Nephron (organoid): ENCODE data around the gene B4GALT4.

ENCODE experiments used
- H3K27ac Mint-ChIP-seq, 3 experiments: 2 replicates each; pipeline ENCODE4 v1.8.0; 2020; ENCODE audit warnings: mixed read lengths in 3 of 3, mild to moderate bottlenecking in 2 of 3, moderate library complexity in 1 of 3
- H3K27me3 Mint-ChIP-seq: 2 replicates; pipeline ENCODE4 v1.8.0; 2021; ENCODE audit warnings: low read depth, mild to moderate bottlenecking, moderate library complexity, mixed read lengths
- H3K36me3 Mint-ChIP-seq: 2 replicates; pipeline ENCODE4 v1.8.0; 2020; ENCODE audit warnings: low read depth, mixed read lengths
- H3K4me1 Mint-ChIP-seq: 2 replicates; pipeline ENCODE4 v1.8.0; 2020; ENCODE audit warnings: mixed read lengths
- H3K4me3 Mint-ChIP-seq, 3 experiments: 2 replicates each; pipeline ENCODE4 v1.8.0; 2020; ENCODE audit warnings: mild to moderate bottlenecking in 3 of 3, mixed read lengths in 3 of 3, moderate library complexity in 2 of 3
- H3K9me3 Mint-ChIP-seq: 2 replicates; pipeline ENCODE4 v1.8.0; 2020; ENCODE audit warnings: mixed read lengths
- TF ChIP-seq, protein P1 (sequence below), 3 experiments: fragments of 200-600 bp; sonication (generic); IDR thresholded peaks; one replicate each; pipeline ENCODE4 v1.5.0; 2021; ENCODE audit warnings: antibody characterized with exemption in 3 of 3; ENCODE audit not compliant: unreplicated experiment in 3 of 3

The B4GALT4 gene

GRCh38 chr3:119239206-119239820 lies 1.4 kb downstream of the B4GALT4 start:
- Mint-ChIP-seq H3K27ac (peak overlapping the region; percentile 82 to 91 (median 85)), H3K27me3 (no peaks in the 10 kb centered on the region), H3K9me3 (no peaks in the 10 kb centered on the region), H3K4me1 (peaks cover 17% of the 10 kb centered on the region), H3K4me3 (peak overlapping the region; percentile 82 to 87 (median 86)), H3K36me3 (peaks cover 24% of the 10 kb centered on the region)
- TF ChIP-seq, protein P1, sequence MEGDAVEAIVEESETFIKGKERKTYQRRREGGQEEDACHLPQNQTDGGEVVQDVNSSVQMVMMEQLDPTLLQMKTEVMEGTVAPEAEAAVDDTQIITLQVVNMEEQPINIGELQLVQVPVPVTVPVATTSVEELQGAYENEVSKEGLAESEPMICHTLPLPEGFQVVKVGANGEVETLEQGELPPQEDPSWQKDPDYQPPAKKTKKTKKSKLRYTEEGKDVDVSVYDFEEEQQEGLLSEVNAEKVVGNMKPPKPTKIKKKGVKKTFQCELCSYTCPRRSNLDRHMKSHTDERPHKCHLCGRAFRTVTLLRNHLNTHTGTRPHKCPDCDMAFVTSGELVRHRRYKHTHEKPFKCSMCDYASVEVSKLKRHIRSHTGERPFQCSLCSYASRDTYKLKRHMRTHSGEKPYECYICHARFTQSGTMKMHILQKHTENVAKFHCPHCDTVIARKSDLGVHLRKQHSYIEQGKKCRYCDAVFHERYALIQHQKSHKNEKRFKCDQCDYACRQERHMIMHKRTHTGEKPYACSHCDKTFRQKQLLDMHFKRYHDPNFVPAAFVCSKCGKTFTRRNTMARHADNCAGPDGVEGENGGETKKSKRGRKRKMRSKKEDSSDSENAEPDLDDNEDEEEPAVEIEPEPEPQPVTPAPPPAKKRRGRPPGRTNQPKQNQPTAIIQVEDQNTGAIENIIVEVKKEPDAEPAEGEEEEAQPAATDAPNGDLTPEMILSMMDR (IDR thresholded peaks at IDR 0.05; ENCODE audit: unreplicated experiment in 3 of 3): no peak

DNA sequence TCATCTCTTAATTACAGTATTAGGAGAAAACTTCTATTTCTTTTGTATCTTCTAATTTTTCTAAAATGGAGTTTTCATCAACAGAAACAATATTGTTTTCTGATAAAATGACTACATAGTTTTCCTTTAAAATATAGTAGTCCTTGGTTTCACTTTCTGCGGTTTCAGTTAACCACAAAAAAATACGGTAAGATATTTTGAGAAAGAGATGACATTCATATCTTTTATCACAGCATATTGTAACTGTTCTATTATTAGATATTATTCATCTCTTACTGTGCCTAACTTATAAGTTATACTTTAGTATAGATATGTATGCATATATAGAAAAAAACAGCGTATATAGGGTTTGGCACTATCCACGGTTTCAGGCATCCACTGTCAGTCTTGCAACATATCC lies 2.3 kb downstream of the B4GALT4 start:
- TF ChIP-seq, protein P1 (IDR thresholded peaks at IDR 0.05; ENCODE audit: unreplicated experiment in 3 of 3): no peak
- Mint-ChIP-seq H3K27ac (no peak overlapping the region), H3K27me3 (no peaks in the 10 kb centered on the region), H3K9me3 (no peaks in the 10 kb centered on the region), H3K36me3 (peaks cover 26% of the 10 kb centered on the region), H3K4me3 (peak overlapping the region in 2 of 3 experiments; percentile 61 to 63), H3K4me1 (peaks cover 10% of the 10 kb centered on the region)

DNA sequence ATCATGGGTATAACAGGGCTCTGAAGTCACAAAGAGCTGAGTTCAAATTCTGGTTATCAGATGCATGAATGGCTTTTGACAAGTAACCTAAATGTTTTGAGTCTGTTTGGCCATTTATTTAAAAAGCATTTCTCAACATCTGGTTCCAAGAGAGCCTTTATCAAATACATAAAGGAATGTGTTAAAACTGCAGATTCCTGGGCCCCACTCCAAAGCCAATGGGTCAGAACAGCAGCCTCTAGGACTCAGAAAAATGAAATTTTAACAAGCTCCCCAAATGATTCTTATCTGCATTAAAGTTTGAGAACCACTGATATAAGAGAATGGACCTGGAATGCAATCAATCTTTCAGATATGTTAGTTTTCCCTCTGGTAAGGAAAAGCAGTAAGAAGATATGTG lies 3.4 kb downstream of the B4GALT4 start:
- Mint-ChIP-seq H3K9me3 (no peaks in the 10 kb centered on the region), H3K27me3 (no peaks in the 10 kb centered on the region), H3K4me1 (peaks cover 10% of the 10 kb centered on the region), H3K36me3 (peaks cover 34% of the 10 kb centered on the region), H3K27ac (no peak overlapping the region), H3K4me3 (no peak overlapping the region)
- TF ChIP-seq, protein P1 (IDR thresholded peaks at IDR 0.05; ENCODE audit: unreplicated experiment in 3 of 3): no peak

DNA sequence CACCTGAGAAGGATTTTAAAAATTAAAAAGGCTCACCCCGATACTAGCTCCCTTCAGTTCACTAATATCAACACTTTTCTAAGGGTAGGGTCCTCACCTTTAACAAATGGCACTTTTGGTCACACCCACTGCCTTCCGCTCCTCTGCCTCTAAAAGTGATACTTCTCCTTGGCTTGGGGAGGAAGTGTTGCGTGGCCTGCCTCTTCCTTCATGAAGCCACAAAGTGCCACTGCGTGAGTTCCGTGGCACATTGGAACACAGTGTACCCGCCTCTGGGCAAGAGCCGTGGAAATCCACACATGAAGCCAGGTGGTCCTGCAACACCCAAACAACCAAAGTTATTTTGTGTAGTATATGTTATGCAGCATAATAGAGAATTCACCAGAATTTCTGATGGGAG lies 3.9 kb downstream of the B4GALT4 start:
- Mint-ChIP-seq H3K27me3 (no peaks in the 10 kb centered on the region), H3K27ac (no peak overlapping the region), H3K4me1 (peaks cover 10% of the 10 kb centered on the region), H3K4me3 (no peak overlapping the region), H3K36me3 (peaks cover 40% of the 10 kb centered on the region), H3K9me3 (no peaks in the 10 kb centered on the region)
- TF ChIP-seq, protein P1 (IDR thresholded peaks at IDR 0.05; ENCODE audit: unreplicated experiment in 3 of 3): no peak

DNA sequence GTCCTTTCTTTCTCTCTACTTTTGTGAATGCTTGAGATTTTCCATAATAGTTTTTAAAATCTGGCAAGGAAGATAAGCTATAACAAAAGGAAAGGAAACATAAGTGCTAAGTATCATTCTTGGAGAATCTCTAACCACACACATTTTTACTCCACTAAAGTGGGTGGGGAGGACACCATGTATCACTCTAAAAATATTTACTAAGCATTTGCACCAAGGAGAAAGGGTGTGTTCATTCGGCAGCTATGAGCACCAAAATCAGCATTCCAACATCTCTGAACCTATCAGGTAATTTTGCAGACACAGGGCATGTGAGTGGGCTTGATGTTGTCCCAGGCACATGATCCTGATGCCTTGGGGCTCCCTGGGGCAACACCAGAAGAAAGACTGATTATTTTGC lies 5.5 kb downstream of the B4GALT4 start:
- Mint-ChIP-seq H3K27ac (no peak overlapping the region), H3K9me3 (no peaks in the 10 kb centered on the region), H3K4me1 (peaks cover 9% of the 10 kb centered on the region), H3K36me3 (peaks cover 52% of the 10 kb centered on the region), H3K27me3 (no peaks in the 10 kb centered on the region), H3K4me3 (no peak overlapping the region)
- TF ChIP-seq, protein P1 (IDR thresholded peaks at IDR 0.05; ENCODE audit: unreplicated experiment in 3 of 3): no peak

GRCh38 chr3:119234610-119235009 lies 6.1 kb downstream of the B4GALT4 start:
- H3K4me3 Mint-ChIP-seq: no peak overlapping the region
- TF ChIP-seq, protein P1 (IDR thresholded peaks at IDR 0.05; ENCODE audit: unreplicated experiment in 3 of 3): no peak
- H3K4me1 Mint-ChIP-seq: peaks cover 4% of the 10 kb centered on the region
- no peak overlapping the region for H3K27ac Mint-ChIP-seq
- H3K36me3 Mint-ChIP-seq: peaks cover 58% of the 10 kb centered on the region
- no peaks in the 10 kb centered on the region for H3K9me3 Mint-ChIP-seq
- no peaks in the 10 kb centered on the region for H3K27me3 Mint-ChIP-seq
